Ishikawa (cell line): ENCODE results near the gene KIF26B.

Source experiments
- CEBPB ChIP-seq: IDR thresholded peaks from 2 replicates; pipeline ENCODE4 v1.6.1; 2012
- CREB1 ChIP-seq: IDR thresholded peaks from 2 replicates; pipeline ENCODE4 v1.6.1; 2012; ENCODE audit warnings: low read depth
- EGR1 ChIP-seq: IDR thresholded peaks from 2 replicates; pipeline ENCODE4 v1.6.1; 2012
- EP300 ChIP-seq: IDR thresholded peaks from 2 replicates; pipeline ENCODE4 v1.6.1; 2012; ENCODE audit warnings: borderline replicate concordance
- FOXM1 ChIP-seq: IDR thresholded peaks from 2 replicates; pipeline ENCODE4 v1.6.1; 2012; ENCODE audit warnings: low read depth, borderline replicate concordance
- NFIC ChIP-seq: IDR thresholded peaks from 2 replicates; pipeline ENCODE4 v1.6.1; 2012
- RAD21 ChIP-seq: IDR thresholded peaks from 2 replicates; pipeline ENCODE4 v1.6.1; 2012; ENCODE audit warnings: low read depth
- REST ChIP-seq: IDR thresholded peaks from 2 replicates; pipeline ENCODE4 v1.6.1; 2012; ENCODE audit warnings: low read depth, mild to moderate bottlenecking
- TAF1 ChIP-seq: IDR thresholded peaks from 2 replicates; pipeline ENCODE4 v1.6.1; 2012; ENCODE audit warnings: low read depth, mild to moderate bottlenecking
- TCF12 ChIP-seq: IDR thresholded peaks from 2 replicates; pipeline ENCODE4 v1.6.1; 2012; ENCODE audit warnings: low read depth
- TEAD4 ChIP-seq: IDR thresholded peaks from 2 replicates; pipeline ENCODE4 v1.6.1; 2012
- USF1 ChIP-seq: IDR thresholded peaks from 2 replicates; pipeline ENCODE4 v1.6.1; 2012
- YY1 ChIP-seq: IDR thresholded peaks from 2 replicates; pipeline ENCODE4 v1.6.1; 2012; ENCODE audit warnings: low read depth
- ZBTB7A ChIP-seq: IDR thresholded peaks from 2 replicates; pipeline ENCODE4 v1.6.1; 2012; ENCODE audit warnings: low read depth
- TF ChIP-seq, protein P1 (sequence below): IDR thresholded peaks from 2 replicates; pipeline ENCODE4 v1.6.1; 2012

The KIF26B gene

DNA sequence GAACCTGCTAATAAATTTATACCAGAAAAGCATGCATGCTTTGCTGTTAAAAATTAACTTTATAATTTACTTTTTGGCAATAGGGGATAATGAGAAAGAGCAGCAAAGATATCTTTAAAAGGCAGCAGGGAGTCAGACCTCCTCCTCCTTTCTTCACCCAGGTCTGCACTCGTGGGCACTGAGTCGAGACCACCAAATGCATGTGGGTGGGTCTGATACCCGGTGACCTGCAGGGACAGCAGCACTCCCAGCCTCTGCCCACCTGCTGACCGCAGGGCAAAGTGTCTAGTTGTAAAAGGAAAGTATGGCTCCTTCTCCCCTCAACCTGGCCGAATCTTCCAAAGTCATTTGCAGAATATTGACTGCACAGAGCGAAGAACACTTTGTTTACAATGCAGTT, 43.7 kb upstream of the KIF26B start:
- no peak for TF ChIP-seq YY1
- TF ChIP-seq, protein P1, sequence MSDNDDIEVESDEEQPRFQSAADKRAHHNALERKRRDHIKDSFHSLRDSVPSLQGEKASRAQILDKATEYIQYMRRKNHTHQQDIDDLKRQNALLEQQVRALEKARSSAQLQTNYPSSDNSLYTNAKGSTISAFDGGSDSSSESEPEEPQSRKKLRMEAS: no peak
- TF ChIP-seq USF1: no peak
- TF ChIP-seq FOXM1: no peak
- no peak for TF ChIP-seq EGR1
- no peak for TF ChIP-seq REST
- TF ChIP-seq TEAD4: no peak
- TF ChIP-seq TCF12: no peak
- TF ChIP-seq TAF1: no peak
- TF ChIP-seq EP300: no peak
- TF ChIP-seq RAD21: no peak
- TF ChIP-seq NFIC: no peak
- TF ChIP-seq ZBTB7A: no peak
- no peak for TF ChIP-seq CEBPB
- TF ChIP-seq CREB1: no peak

- TF ChIP-seq USF1: no peak
- TF ChIP-seq EGR1: no peak
- TF ChIP-seq TEAD4: no peak
- TF ChIP-seq RAD21: no peak
- TF ChIP-seq, protein P1: no peak
- TF ChIP-seq EP300: no peak
- TF ChIP-seq REST: no peak
- no peak for TF ChIP-seq CREB1
- TF ChIP-seq ZBTB7A: no peak
- TF ChIP-seq NFIC: no peak
- TF ChIP-seq TCF12: no peak
Measured at GRCh38 chr1:245113649-245114048, 41.1 kb upstream of the KIF26B start.

GRCh38 chr1:245116131-245116530, 38.7 kb upstream of the KIF26B start:
- TF ChIP-seq EP300 (no peak), TCF12 (no peak), REST (no peak), TAF1 (no peak), YY1 (no peak), ZBTB7A (no peak)

DNA sequence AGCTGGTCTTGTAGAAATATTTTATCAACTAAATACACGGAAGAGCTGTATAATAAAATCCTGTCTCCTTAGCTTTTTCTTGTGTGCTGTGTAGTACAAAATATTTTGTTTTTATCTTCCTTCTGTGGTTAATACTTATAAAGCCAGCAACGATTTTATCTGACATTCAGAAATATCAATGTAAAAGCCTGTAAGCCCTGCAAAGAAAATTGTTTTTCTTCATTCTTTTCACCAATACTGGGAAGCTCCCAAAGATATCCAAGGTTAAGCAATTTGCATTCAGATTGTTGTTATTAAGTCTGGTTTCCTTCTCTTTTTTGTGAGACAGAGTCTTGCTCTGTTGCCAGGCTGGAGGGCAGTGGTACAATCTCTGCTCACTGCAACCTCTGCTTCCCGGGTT, 38.0 kb upstream of the KIF26B start:
- TF ChIP-seq USF1 (no peak), FOXM1 (no peak), NFIC (no peak), ZBTB7A (no peak), RAD21 (no peak), TAF1 (no peak), YY1 (no peak), EP300 (no peak), TEAD4 (no peak), CREB1 (no peak)
- TF ChIP-seq, protein P1: no peak
